ENCODE data around the gene RHOT2.

The RHOT2 gene

DNA sequence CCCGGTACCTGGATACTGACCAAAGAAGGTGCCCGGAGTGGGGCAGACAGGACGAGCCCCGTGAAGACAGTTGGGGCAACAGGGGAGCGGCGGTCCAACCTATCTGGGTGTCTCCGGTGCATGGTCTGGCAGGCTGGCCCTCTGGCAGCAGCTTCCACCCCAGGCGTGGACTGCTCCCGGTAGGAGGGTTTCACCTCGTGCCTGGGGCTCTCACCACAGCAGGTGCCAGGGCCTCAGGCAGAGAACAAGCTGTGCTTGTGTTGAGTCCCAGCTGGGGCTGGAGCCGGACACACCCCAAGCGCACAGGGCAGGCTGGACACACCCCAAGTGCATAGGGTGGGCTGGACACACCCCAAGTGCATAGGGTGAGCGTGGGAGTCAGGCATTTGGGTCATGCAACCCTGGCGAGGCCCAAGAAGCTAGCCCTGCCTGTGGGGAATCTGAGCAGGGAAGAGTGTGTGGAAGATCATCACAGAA is 39.2 kb downstream of the RHOT2 start:
- H3K27ac ChIP-seq, result peak overlapping the region; percentile 90
- TF ChIP-seq, protein P1, sequence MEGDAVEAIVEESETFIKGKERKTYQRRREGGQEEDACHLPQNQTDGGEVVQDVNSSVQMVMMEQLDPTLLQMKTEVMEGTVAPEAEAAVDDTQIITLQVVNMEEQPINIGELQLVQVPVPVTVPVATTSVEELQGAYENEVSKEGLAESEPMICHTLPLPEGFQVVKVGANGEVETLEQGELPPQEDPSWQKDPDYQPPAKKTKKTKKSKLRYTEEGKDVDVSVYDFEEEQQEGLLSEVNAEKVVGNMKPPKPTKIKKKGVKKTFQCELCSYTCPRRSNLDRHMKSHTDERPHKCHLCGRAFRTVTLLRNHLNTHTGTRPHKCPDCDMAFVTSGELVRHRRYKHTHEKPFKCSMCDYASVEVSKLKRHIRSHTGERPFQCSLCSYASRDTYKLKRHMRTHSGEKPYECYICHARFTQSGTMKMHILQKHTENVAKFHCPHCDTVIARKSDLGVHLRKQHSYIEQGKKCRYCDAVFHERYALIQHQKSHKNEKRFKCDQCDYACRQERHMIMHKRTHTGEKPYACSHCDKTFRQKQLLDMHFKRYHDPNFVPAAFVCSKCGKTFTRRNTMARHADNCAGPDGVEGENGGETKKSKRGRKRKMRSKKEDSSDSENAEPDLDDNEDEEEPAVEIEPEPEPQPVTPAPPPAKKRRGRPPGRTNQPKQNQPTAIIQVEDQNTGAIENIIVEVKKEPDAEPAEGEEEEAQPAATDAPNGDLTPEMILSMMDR (IDR thresholded peaks at IDR 0.05), result no peak
- no peak for TF ChIP-seq ZFX (IDR thresholded peaks at IDR 0.05; ENCODE audit: borderline replicate concordance)

DNA sequence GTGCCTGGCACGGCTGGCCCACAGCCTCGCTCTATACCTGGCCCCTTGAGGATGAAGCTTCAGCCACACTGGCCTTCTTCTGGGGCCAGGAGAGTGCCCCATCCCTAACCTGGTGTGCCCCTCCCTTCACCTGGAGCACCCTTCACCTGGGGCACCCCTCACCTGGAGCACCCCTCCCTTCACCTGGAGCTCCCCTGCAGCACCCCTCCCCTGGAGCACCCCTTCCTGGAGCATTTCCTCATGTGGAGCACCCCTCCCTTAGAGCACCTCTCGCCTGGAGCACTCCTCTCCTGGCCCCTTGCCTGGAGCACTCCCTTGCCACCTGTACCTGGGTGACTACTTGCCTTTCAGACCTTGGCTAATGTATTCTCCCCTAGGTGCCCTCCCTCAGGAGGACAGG is 40.1 kb downstream of the RHOT2 start:
- no peak overlapping the region for H3K27ac ChIP-seq
- TF ChIP-seq, protein P1 (IDR thresholded peaks at IDR 0.05), result no peak
- no peak for TF ChIP-seq ZFX (IDR thresholded peaks at IDR 0.05; ENCODE audit: borderline replicate concordance)

DNA sequence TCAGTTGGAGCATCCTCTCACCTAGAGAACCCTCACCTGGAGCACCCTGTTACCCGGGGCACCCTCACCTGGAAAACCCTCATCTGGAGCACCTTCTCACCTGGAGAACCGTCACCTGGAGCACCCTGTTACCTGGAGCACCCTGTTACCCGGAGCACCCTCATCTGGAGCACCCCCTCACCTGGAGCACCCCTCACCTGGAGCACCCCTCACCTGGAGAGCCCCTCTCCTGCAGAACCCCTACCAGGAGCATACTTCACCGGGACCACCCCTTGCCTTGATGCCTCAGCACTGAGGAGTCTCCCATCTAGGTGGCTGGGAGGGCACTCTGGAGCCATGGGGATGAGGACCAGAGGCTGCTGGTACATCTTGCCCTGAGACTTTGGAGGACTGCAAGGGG is 41.0 kb downstream of the RHOT2 start:
- H3K27ac ChIP-seq, result no peak overlapping the region
- TF ChIP-seq ZFX (IDR thresholded peaks at IDR 0.05; ENCODE audit: borderline replicate concordance), result no peak

DNA sequence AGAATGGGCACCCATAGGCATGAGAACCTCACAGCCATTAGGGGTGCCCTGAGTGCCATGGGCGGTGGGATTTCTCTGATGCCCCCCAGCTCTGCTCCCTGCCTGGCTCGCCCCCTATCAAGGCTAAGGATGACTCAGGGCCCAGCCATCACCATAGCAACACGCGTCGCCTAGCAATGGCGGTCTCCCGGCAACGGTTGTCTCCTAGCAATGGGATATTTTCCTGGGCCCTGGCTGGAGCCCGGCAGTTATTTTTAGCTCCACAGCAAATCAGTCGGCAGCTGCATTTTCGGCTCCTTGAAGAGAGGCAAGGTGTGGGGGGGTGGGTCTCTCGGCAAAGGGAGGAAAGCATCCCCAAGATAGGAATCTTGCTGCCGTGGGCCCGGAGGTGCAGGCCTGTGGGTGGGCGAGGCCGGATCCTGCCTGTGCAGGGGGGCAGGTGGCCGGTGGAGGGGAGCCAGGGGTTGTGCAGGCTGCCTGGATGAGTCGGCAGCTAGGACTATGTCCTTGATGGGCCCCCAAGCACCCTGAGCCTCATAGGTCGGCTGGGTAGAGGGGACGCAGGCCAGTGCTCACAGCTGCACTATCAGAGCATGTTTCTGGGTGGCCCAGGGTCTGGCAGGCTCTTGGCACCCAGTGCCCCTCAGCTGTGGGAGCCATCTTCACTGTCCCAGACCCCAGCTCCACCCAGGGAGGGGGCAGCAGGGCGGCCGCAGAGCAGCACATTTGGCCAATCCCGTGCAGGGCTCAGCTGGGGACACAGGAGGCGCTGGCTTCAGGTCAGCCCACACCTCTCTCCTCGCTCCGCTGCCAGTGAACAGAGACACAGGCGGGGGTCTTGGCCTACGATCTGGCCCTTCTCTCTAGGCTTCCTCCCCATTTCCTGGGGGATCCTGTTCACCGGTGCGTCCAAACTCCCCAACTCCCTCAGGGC is 41.9 kb downstream of the RHOT2 start:
- TF ChIP-seq, protein P1 (IDR thresholded peaks at IDR 0.05), result no peak
- TF ChIP-seq ZFX (IDR thresholded peaks at IDR 0.05; ENCODE audit: borderline replicate concordance), result no peak
- H3K27ac ChIP-seq, result 0 out of 2 replicates have a peak overlapping the region, but pooled peaks have one; percentile 23

- TF ChIP-seq, protein P1 (IDR thresholded peaks at IDR 0.05), result no peak
- TF ChIP-seq ZFX (IDR thresholded peaks at IDR 0.05; ENCODE audit: borderline replicate concordance), result no peak
- H3K27ac ChIP-seq, result no peak overlapping the region
These were observed 42.7 kb downstream of the RHOT2 start for GRCh38 chr16:710500-711075.

GRCh38 chr16:711084-711483 is 43.2 kb downstream of the RHOT2 start:
- H3K27ac ChIP-seq, result no peak overlapping the region
- TF ChIP-seq, protein P1 (IDR thresholded peaks at IDR 0.05), result no peak

DNA sequence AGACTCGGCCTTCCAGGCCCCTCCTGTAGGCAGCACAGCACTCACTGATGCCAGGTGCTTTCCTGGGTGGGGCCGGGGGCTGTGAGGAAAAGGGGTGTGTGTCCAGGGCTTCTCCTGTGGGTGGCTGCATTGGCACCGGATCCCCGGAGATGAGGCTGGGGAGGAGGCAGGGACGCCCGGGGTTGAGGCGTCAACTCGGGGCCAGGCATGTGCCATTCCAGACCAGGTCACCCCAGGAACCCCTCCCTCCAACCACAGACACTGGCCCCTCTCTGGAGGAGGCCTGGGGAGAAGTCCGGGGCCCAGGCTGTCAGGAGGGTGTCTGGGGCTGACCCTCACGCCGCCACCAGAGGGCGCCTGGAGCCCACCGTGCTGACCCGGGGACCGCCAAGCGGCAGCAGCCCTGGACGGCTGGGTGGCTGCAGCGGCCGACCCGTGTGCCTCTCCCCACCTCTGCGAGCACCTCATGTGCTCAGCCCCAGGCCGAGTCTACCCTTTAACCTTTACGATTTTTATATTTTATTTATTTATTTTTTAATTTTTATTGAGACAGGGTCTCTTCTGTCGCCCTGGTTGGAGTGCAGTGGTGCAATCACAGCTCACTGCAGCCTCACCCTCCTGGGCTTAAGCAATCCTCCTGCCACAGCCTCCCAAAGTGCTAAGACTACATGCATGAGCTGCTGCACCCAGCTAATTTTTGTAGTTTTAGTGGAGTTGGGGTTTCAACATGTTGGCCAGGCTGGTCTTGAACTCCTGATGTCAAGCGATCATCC is 43.8 kb downstream of the RHOT2 start:
- H3K27ac ChIP-seq, result no peak overlapping the region
- no peak for TF ChIP-seq ZFX (IDR thresholded peaks at IDR 0.05; ENCODE audit: borderline replicate concordance)
- TF ChIP-seq, protein P1 (IDR thresholded peaks at IDR 0.05), result peak; percentile 95

Measured in 22Rv1 (cell line).